ENCODE measurements around the gene LEPROT.

The LEPROT gene

DNA sequence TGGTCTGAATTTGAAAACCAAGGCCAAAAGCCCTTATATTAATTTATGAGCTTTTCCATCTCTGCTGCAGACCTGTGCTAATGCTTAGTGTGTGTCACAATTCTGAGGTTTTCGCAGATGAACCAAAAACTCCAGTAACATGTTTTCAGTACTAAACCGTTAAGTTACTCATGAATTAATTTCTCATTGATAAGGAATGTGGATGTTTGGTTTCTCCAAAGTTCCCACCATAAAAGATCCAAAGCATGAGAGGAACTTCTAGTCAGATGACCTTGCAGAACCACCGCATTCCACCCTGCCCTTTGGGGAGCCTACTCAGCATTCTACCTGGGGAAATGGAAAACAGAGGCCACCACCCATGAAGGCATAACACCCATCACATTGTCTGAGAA is 7.5 kb upstream of the LEPROT start:
- no peak for DNase-seq

DNA sequence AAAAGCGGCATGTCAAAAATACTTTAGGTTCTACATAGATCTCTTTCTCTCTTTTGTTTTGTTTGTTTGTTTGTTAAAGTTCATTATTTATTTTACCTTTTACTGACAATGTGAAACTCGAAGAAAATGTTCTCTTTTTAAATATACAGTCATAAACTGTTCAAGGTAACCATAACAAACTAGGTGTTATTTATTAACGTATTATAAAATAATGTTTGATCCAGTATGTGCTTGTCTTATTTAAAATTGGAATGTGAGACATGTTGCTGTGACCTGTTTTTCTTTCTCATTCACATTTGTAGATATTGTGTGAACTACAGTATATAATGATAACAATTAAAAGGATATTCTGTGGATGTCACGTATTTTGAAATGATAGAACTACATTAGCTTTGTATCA is 5.9 kb upstream of the LEPROT start:
- no peak for DNase-seq

DNA sequence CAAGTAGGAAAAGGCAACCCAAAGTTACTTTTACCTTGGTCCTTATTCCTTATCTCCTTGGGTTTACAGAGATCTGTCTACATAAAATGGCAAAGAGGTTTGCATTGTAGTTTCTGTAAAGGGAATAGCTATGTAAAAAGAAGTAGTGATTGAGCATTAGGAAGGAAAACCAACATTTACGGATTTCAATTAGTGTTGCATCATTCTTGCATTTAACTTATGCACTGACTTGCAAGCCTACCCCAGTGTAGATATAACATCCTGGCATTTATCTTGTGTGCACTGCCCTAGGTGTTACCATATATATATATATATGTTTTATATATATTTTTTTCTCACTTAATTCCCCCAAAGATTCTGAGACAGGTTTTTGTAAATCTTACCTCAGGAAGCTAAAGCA is 3.7 kb upstream of the LEPROT start:
- no peak for DNase-seq

DNA sequence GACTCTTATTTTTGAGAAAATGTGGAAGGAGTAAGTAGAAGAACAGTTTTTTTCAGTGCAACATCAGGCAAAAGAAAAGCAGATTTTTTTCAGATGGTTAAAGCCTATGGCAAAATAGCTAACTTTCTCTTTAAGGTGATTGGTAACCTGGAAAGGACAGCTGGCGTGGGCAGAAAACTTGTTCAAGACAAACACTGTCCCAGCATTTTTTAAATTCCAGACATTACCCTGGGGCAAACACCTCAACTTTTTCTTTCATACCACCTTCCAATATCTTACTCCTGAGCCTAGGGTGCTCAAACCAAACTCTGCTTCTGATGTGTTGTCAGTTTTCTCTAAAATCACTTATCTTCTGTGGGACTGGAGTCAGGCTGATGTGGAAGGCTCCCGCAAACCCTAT is 2.7 kb upstream of the LEPROT start:
- DNase-seq: no peak

DNA sequence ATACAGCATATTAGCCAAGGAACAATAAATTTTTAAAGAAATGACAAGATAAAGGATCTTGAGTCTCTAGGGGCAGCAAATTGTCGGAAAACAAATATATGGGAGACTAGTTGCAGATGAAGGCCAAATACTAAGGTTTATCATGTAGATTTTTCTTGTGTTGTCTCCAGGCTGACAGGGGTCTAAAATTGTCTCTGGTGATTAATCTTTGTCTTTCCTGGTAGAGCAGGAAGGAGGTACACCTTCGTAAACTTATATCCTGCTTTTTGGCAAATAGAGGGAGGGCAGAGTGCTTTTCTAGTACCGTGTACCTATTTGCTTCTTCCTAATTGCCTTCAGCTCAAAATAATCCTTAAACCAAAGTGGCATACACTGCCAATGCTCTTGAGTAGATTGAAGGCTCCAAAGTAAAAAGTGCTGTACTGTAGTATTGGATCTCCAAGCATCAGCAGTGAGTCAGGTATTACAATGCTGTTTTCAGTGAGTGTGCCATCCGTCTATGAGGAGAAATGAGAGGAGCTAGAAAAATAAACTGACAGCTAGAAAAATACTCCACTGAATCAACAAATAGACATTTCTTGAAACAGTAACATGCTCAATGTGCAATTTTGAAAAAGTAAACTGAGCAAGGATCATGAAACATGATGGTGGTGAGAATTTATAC is 1.8 kb upstream of the LEPROT start:
- no peak for DNase-seq

DNA sequence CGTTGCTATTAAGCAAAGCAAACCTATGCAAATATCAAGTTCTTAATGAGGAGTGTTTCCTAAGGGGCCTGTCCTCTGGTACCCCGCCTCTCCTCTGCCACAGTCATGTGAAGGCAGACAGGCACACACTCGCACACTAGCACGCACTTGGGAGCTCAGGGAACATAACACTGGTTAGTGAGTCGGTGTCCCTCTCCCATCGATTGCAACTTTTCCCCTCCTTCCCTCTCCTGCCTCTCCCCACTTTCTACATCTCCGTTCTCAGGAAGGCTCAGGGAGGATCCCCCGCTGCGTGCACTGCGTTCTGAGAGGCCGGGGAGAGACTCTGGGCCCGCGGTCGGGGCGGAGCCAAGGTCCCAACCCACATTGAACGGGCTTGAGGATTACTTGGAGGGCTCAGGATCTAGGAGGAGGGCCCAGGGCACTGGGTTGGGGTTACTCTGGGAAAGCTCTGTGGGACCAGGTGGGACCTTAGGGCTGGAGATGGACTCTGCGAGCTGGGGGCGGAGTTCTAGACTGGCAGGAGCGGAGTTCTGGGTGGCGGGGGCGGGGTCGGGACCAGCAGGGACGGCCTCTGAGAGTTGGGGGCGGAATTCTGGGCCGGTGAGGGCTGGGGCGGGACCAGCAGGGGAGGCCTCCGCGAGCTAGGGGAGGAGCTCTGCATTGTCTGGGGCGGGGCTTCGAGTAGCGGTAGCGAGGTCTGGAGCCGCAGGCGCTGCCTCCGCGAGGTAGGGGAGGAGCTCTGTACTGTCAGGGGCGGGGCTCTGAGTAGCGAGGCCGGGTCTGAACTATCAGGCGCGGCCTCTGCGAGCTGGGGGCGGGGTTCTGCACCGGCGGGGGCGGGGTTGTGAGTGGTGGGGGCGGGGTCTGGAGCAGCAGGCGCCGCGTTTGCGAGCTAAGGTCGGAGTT is 533 bp upstream of the LEPROT start:
- peak; percentile 96 for DNase-seq

DNA sequence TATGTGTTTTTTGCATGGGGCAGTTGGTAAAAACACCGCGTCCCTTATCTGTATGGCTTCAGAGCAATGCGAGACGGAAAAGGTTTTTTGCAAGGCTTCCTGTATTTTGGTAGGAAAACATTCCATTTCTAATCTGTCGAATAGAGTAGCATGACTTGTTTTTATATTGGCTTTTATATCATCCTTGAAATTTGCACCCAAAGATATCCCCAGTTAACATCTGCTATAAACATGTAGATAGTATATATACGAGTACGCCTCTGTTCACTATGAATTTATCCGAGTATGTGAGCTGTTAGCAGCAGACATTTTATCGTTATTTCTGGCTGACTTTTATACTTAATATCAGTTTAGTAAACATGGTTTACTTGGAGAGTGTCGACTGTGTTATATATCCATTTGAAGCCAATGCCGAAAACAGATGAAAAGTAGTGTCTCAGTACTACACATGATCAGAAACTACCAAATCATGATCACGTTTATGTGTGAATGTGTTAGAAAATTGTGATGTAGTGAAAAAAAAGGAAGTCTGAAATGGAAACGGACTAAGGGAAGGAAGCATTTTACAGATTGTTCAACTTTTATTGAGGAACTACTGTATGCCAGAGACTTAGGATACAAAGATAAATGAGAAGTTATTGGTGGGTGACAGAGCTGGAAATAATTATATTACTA is 1.0 kb downstream of the LEPROT start:
- DNase-seq: peak; percentile 19

DNA sequence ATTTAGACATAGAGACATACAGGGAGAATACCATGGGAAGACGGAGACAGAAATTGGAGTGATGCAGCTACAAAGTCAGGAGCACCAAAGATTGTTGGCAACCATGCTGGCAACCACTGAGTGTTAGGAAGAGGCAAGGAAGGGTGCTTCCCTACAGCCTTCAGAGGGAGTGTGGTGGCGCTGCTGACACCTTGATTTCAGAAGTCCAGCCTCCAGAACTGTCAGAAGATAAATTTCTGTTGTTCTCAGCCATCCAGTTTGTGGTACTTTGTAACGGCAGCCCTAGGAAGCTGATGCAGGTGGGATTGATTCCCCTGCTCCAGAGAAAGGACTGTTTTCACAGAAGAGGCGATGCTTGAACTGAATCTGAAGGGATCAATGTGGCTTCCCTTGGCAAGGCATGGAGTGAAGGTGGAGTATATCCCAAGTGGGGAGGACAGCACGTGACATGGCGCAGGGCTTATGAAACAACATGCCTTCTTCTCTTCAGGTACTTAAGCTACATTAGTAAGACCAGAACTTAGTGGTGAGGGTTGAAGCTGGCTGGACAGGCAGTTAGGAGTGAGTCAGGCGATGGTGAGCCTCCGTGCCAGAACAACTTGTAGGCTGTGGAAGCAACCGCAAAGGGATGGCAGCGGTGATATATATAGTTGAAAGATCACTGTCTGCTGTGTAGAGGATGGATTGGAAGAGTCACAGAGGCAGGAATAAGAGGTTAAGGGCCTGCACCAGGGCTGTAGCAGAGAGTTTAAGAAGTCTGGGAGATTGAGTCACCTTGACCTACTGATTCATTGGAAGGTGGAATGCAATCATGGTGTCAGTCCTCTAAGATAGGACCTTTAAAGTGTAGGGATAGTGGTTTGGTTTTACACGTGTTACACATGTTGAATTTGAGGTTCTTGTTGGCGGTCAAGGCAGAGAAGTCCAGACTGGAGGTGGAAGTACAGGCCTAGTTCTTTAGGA is 2.1 kb downstream of the LEPROT start:
- no peak for DNase-seq

DNA sequence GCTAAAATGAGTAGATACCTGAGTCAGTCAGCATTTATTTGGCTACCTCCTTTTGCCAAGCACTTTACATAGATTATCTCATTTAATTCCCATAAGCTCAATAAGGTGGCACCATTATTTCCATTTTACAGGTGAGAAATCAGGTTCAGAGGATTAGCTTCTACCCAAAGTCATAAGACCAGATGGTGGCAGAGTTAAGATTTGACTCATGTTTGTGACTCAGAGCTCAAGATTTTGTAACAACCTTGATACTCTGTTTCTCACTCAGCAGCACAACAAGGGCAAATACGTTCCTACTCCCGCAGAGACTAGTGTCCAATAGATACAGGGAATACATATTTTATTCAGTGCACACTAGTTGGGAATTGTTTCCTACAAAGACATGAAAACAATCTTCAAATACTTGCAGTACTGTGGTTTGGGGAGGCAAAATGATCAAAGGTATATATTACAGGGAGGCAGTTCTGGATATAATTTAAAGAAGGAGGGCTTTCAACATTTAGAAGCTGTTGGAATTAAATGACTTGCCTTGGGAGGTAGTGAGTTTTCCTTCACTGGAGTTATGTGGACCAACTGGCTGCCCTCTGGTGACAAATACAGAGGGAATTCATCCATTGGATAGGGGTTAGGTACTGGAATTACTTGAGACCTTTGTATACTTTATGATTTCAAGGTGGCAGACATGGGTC is 3.6 kb downstream of the LEPROT start:
- no peak for DNase-seq

DNA sequence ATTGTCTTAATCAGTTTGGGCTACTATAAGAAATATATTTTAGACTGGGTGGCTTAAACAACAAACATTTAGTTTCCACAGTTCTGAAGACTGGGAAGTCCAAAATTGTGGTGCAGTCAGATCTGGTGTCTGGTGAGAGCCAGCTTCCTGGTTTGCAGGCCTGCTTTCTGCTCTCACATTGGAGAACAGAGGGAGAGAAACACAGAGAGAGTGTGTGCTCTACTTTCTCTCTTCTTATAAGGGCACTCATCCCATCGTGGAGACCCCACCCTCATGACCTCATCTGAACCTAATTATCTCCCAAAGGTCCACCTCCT is 4.1 kb downstream of the LEPROT start:
- no peak for DNase-seq

DNA sequence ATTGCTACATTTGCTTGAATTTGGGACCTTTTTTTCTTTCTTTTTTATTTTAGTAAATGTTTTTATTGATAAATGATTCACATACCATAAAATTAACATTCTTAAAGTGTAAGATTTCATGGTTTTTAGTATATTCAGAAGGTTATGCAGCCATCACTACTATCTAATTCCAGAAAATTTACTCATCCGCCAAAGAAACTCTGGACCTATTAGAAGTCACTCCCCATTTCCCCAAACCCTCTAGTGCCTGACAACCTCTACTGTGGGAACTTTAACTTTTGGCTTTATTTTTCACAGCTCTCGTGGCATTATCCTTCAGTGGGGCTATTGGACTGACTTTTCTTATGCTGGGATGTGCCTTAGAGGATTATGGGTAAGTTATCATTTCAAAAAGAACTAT is 4.5 kb downstream of the LEPROT start:
- no peak for DNase-seq

DNA sequence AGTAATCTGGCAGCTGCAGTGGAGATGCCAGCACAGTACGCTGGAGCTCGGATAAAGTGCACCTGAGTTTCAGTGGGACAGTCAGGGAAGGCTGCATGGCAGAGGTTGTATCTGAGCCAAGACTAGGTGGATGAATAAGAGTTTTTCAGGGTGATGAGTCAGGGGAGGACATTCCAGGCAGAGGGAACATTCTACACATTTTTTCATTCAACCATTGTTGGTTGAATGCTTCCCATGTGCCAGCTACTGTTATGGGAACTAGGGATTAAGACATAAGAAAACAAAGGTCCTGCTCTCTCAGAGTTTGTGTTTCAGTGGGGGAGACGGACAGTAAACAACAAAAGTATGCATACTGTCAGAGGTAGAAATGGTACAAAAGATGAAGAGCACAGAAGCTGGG is 5.2 kb downstream of the LEPROT start:
- no peak for DNase-seq

DNA sequence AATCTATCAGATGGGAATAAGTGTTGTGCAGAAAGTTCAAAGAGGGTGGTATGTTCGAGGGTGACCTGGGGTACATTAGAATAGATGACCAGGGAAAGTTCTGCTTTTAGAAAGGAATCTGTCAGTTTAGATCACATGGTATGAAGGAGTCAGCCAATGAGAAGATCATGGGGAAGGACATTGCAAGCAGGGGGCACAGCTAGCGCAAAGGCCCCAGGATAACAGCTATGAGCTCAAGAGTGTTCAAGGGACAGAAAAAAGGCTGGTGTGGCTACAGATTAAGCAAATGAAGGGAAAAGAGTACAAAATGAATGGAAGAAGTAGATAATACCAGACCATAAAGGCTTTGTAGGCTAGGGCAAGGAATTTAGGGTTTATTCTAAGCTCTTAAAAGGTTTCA is 8.6 kb downstream of the LEPROT start:
- DNase-seq: no peak

DNA sequence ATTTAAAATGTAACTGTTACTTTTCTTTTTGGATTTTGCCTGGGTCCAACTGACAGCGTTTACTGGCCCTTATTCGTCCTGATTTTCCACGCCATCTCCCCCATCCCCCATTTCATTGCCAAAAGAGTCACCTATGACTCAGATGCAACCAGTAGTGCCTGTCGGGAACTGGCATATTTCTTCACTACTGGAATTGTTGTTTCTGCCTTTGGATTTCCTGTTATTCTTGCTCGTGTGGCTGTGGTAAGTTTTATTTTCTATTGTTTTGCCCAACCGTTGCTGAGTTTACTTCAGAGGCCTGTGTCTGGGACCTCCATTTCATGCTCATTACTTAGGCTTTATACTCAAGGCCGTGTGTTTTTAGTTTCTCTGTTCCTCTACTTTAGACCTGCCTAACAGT is 9.3 kb downstream of the LEPROT start:
- no peak for DNase-seq

DNA sequence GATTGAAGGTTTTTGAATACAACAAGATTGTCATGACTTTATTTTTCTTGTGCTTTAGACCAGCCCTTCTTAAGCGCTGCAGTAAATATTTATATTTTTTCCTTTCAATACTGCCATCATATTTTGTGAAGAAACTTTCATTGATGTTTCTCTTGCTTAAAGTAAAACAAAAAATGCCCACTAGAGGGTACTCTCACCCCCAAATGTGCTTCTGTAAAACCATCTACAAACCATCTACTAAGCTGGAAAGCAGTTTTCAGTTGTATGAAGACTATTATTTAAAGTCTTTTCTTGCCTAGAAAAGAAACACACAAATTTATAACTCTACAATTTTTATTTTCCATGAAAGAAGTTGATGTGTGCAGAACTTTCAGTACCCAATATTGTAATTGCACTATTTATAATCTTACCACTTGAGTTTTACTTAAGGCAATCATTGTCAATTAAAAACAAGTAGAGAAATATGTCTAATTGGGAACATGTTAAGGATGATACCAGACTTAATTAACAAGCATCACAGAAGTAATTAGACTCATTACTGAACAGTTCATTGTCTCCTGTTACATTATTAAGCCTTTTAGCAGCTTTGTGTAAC is 10.7 kb downstream of the LEPROT start:
- DNase-seq: peak; percentile 31

DNA sequence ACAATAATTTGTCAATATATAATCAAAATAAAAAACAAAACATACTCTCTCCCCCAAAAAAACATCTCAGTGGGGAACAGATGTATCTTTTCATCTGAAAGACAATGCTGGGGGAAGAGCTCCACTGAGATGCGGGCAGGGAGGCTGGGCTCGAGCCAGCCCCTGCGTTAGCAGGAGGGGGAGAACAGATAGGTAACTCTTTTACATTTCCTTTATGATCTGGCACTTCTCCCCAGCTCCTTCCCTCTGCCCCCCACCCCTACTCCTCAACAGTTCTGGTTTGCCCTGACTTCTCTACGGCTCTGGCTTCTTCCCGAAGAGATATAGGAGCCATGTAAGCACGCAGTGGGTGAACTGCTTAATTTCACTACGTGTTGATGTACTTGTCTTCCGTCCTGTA is 12.4 kb downstream of the LEPROT start:
- no peak for DNase-seq

DNA sequence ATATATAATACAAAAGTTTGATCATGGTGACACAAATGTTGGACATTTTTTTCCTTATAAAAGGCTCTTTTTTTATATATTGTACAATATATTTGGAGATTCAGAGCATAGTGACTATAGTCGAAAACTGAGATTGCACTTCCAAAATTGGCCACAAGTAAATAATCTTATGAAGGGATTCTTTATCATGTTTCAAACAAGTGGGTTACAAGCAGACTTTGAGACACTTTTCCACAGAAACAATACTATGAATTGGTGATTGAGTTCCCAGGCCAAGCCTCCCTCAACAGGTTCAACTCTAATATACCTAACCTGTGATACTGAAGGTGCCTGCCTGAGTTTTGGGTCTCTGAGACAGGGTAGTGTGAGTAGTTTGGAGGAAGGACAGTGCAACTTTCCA is 13.8 kb downstream of the LEPROT start:
- no peak for DNase-seq

DNA sequence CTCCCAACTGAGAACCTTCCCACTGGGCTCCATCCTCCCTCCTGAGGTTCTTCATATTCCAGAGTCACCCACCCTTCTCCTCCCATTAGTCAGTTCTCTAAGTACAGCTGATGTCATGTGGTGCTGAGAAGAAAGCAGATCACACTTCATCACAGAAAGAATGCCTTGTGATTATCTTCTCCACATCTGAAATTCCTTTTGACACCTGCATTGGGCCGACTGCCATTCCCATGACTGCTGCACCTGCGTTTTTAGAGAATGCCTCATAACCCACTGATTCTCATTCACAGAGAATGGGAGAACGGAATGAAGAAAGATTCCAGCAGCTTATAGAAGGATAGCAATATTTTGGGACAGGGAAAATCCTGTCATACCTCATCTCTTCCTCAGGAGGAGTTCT is 14.3 kb downstream of the LEPROT start:
- no peak for DNase-seq

DNA sequence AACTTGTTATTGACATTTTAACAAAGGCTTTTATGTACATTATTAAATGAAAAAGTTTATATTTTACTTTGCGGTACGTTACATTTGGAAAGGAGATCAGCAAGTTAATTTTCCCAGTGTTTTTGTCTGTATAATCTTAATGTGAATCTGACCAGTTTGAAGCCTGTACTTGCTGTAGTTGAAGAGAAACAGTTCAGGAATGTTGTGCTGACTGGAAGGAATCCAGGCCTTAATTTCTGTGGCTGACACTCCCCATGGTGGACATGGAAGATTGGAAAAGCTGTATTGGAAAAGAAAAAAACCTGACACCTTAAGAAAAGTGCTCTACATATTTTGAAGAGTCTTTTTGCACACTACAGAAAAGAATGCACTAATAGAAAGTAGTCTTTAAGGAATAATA is 15.5 kb downstream of the LEPROT start:
- no peak for DNase-seq

DNA sequence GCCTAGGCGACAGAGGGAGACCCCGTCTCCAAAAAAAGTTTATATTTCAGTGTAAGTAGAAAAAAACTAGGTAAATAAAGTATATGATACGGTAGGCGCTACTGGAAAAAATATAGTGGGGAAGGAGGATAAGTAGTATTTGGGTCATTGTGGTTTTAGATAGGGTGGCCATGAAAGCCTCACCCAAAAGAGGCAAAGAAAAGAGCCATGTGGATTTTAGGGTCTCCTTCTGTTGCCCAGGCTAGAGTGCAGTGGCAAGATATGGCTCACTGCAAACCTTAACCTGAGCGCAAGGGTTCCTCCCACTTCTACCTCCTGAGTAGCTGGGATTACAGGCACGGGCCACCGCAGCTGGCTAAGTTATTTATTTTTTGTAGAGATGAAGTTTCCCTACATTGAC is 17.1 kb downstream of the LEPROT start:
- DNase-seq: no peak

DNA sequence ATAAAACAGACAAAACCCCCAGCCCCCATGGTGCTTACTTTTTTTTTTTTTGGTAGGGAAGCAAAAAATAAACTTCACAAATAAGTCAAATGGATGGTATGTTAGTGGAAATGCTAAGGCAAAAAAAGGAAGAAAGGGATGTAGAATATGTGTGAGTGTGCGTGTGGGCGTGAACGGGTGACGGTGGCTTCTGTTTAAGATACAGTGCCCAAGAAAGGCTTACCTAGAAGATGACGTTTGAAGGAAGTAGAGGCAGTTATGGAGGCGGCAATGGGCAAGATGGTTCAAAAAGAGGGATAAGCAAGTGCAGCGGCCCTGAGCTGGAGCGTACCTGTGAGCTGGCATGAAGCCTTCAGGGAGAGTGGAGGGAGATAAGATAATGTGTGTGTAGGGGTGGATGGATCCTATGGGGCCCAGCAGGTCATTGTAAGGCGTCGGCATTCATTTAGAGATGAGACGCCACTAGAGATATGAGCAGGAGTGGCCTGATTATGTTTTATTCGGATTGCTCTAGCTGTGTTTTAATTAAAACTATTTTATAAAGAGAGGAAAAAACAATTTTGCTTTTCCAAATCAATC is 19.9 kb downstream of the LEPROT start:
- DNase-seq: no peak

DNA sequence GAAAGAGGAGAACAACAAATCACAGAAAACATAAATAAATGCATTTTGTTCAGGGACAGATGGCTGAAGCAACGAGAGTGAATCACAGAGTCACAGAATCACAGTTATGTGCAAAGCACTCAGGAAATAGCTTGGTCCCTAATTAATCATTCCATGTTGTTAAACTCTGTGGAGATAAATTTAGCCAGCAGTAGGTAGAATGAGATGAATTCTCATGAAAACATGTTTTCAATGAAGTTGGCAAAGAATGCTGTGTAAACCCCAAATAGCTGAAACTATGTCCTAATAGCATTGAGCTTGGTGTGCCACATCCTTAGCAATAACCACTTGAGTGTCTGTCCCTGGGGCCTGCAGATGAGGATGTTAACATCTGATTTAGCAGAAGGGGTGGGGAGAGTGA is 20.4 kb downstream of the LEPROT start:
- DNase-seq: no peak

Data from NCI-H1694 treated with DMSO at 0.1 percent for 48 hours (cell line).